ENCODE measurements around the gene FSTL4. TPM values are rescaled to one million over a fixed set of nuclear protein-coding genes. Genes with fewer than 3 reads are reported as not detected.
A peak's percentile ranks its signal among the peaks of the same experiment; 100 is the strongest.

Gene FSTL4
- total RNA-seq, 1 donor from 2014 or later: not detected

GRCh38 chr5:133427121-133427777, 185.1 kb downstream of the FSTL4 start:
- Histone ChIP-seq H3K27me3 (ENCODE audit: low read depth) (peaks cover 47% of the 10 kb centered on the region), H3K4me1 (peaks cover 5% of the 10 kb centered on the region), H3K9me3 (replicated peaks) (no peaks in the 10 kb centered on the region), H3K4me3 (no peak overlapping the region), H3K27ac (replicated peaks) (no peak overlapping the region), H3K36me3 (no peaks in the 10 kb centered on the region)
- TF ChIP-seq CTCF (IDR thresholded peaks at IDR 0.05; ENCODE audit: borderline replicate concordance): no peak
- no peak for DNase-seq
- intact Hi-C loops (cut with micrococcal nuclease): no loop called here

DNA sequence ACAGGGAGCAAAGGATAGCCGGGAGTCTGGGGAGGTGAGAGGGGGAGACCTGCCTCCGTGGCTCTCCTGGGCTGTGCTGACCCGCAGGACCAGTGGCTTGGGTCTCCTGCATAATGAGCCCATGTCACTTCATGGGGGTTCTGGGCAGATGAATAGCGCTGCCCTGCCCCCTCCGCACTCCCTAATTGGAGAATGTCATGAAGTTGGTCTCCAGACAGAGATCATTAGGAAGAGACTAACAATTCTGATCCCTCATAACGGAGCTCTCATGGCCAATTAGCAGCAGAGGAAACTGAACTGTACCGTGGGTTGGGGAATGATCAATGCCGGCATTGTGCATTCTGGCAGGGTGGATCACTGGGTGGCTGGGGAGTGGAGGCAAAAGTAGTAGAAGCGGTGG, 186.1 kb downstream of the FSTL4 start:
- Histone ChIP-seq H3K27ac (replicated peaks) (no peak overlapping the region), H3K4me1 (peaks cover 5% of the 10 kb centered on the region), H3K4me3 (no peak overlapping the region), H3K9me3 (replicated peaks) (no peaks in the 10 kb centered on the region), H3K27me3 (ENCODE audit: low read depth) (peaks cover 52% of the 10 kb centered on the region), H3K36me3 (no peaks in the 10 kb centered on the region)
- DNase-seq: no peak
- intact Hi-C loops (cut with micrococcal nuclease): no loop called here
- TF ChIP-seq CTCF (IDR thresholded peaks at IDR 0.05; ENCODE audit: borderline replicate concordance): no peak

GRCh38 chr5:133425764-133426163, 186.6 kb downstream of the FSTL4 start:
- Histone ChIP-seq H3K36me3 (no peaks in the 10 kb centered on the region), H3K4me1 (peaks cover 5% of the 10 kb centered on the region), H3K27ac (replicated peaks) (no peak overlapping the region), H3K4me3 (no peak overlapping the region), H3K9me3 (replicated peaks) (no peaks in the 10 kb centered on the region), H3K27me3 (ENCODE audit: low read depth) (peaks cover 53% of the 10 kb centered on the region)
- intact Hi-C loops (cut with micrococcal nuclease): no loop called here
- DNase-seq: no peak
- no peak for TF ChIP-seq CTCF (IDR thresholded peaks at IDR 0.05; ENCODE audit: borderline replicate concordance)

- H3K9me3 ChIP-seq (replicated peaks): no peaks in the 10 kb centered on the region
- H3K36me3 ChIP-seq: no peaks in the 10 kb centered on the region
- H3K27ac ChIP-seq (replicated peaks): no peak overlapping the region
- peaks cover 5% of the 10 kb centered on the region for H3K4me1 ChIP-seq
- TF ChIP-seq CTCF (IDR thresholded peaks at IDR 0.05; ENCODE audit: borderline replicate concordance): no peak
- peaks cover 53% of the 10 kb centered on the region for H3K27me3 ChIP-seq (ENCODE audit: low read depth)
- intact Hi-C loops (cut with micrococcal nuclease): no loop called here
- no peak for DNase-seq
- no peak overlapping the region for H3K4me3 ChIP-seq
These were observed 187.1 kb downstream of the FSTL4 start for GRCh38 chr5:133425222-133425621.

DNA sequence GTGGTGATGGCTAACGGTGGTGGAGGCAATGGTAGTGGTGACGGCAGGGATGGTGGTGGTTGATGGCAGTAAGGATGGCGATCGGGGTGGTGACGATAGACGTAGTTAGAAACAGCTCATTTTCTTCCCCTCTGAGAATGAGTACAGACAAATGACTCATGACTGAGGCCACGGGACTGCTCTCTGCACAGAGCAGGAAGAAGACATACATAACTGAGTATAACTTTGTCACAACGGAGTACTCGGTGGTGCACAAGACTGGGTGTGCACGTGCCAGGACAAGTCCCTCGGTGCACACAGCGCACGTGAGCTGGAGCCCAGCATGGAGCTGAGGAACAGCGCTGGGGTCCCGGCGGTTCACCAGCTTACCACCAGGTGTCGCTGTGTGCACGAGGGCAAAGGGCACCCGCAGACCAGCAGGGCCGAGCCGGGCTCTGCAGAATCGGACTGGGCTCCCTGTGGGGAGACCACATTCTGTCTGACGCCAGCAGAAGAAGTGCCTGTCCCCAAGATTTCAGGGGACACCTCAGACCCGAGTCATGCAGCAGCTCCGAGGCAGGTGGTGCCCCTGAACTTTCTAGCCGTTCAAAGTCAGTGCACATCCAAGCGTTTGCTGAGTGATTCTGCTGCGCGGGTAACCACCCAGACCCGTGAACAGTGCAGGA, 188.6 kb downstream of the FSTL4 start:
- intact Hi-C loops (cut with micrococcal nuclease): no loop called here
- no peaks in the 10 kb centered on the region for H3K9me3 ChIP-seq (replicated peaks)
- peak; percentile 95 for TF ChIP-seq CTCF (IDR thresholded peaks at IDR 0.05; ENCODE audit: borderline replicate concordance)

More for the DNA sequence above, 188.6 kb downstream of the FSTL4 start:
- Histone ChIP-seq H3K27me3 (ENCODE audit: low read depth) (peaks cover 48% of the 10 kb centered on the region), H3K4me1 (peaks cover 5% of the 10 kb centered on the region), H3K4me3 (no peak overlapping the region), H3K36me3 (no peaks in the 10 kb centered on the region), H3K27ac (replicated peaks) (no peak overlapping the region)
- DNase-seq: peak; percentile 63
